Glomerular visceral epithelial cell (primary cell): ENCODE data around the gene WNK2.
"Not testable (repeated sequence)": the region's sequence is repeated elsewhere in the genome, so short reads cannot be mapped to it uniquely, and the experiment has no call there.

Experiments used
- DNase-seq: peaks from one replicate; pipeline ENCODE4 v3.0.0-alpha.2; 2016; ENCODE audit errors: extremely low spot score

WNK2 gene

GRCh38 chr9:93338196-93338595 lies 154.3 kb downstream of the WNK2 start:
- DNase-seq, result not testable (repeated sequence)

DNA sequence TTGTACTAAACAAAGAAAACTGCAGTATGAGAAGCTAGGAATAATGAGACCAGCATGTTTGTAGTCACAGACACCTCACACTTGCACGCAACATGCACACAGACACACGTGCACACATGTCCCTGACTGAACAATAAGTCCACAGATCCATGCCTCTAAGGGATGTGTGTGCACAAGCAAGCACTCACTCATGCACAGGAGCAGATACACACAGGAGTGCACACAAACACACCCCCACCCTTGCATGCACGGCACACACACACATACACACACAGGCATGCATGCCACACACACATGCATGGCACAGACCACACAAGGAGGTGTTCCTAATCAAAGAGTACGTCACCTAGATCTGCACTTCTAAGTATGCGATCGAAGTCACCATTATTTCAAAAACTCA lies 156.2 kb downstream of the WNK2 start:
- DNase-seq, result no peak

- DNase-seq, result not testable (repeated sequence)
These were observed 157.9 kb downstream of the WNK2 start for GRCh38 chr9:93341820-93342219.

DNA sequence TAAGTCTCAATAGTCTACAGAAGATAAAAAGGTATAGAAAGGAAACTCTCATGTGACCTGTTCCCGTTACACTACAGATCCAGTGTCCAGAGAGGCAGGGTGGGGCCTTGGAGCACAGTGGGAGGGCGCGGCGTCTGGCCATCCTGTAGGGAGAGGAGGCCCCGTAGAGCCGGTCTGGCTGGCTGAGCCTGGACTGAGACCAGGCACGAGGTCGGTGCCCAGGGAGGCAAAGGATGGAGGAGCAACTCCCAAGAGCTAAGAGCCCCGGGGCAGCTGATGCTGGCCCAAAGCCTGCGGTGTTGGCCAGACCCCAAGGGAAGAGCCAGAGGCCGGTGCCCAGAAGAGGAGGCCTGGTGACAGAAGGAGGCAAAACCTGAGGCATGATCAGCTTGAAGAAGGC lies 158.5 kb downstream of the WNK2 start:
- DNase-seq, result not testable (repeated sequence)

- no peak for DNase-seq
These were observed 159.7 kb downstream of the WNK2 start for GRCh38 chr9:93343663-93344062.

DNA sequence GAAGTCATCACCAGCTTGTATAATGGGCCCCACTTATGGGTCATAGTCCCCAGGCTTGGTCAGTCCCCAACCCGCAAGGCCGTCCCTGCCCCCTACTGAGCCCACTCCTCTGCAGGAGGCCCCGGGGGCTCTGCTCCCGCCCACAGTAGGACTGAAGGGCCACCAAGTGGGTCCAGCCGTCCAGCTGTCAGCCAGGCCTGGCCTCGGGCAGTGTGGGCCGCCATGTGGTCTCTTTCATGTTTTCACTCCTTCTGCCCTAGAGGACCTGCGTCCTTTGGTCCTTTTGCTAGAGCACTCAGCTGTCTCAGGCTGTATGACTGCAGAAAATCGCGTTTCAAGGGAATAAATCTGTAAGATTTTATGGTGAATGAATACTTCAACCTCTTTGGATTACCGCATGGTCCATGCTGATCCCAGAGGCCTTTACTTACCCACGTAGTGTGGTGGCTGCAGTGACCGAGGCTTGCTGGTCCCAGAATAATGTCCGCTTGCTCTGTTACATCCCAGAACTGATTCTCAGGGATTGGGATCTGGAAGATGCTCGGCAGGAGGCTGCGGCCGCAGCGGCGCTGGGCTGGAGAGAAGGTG lies 161.8 kb downstream of the WNK2 start:
- no peak for DNase-seq

GRCh38 chr9:93346231-93347112 lies 162.5 kb downstream of the WNK2 start:
- DNase-seq, result no peak

DNA sequence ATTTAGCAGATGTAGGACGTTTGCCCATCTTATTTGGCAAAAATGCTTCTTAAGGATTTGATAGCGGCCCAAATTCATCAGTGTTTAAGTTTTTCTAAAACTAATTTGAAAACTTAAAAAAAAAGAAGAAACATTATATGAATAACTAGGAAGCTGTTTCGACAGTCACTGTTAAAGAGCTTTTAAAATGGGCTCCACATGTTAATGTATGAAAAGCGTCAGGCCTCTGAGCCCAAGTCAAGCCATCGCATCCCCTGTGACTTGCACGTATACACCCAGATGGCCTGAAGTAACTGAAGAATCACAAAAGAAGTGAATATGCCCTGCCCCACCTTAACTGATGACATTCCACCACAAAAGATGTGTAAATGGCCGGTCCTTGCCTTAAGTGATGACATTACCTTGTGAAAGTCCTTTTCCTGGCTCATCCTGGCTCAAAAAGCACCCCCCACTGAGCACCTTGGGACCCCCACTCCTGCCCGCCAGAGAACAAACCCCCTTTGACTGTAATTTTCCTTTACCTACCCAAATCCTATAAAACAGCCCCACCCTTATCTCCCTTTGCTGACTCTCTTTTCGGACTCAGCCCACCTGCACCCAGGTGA lies 163.5 kb downstream of the WNK2 start:
- not testable (repeated sequence) for DNase-seq

- DNase-seq, result not testable (repeated sequence)
These were observed 169.7 kb downstream of the WNK2 start for GRCh38 chr9:93353413-93354310.

DNA sequence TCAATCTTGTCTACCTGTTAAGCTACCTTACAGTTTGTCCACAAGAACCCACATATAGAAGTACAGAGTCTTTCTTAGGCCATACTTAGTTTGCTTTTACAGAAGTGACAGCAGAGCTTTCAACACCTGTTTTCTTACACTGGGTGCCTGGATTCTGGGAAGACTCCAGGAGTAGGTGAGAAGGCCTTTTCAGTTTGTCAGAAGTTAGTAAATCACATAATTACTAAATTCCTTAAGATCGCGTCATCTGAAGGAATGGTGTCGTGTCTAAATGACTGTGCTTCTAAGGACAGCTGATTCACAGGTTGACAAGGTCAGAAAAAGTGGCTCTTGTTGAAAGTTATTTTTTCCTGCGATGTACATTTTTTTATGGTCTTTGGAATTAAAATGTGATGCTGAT lies 170.5 kb downstream of the WNK2 start:
- peak; percentile 15 for DNase-seq

- no peak for DNase-seq
These were observed 171.9 kb downstream of the WNK2 start for GRCh38 chr9:93355827-93356226.

- no peak for DNase-seq
These were observed 173.7 kb downstream of the WNK2 start for GRCh38 chr9:93357649-93358048.

GRCh38 chr9:93359907-93360306 lies 176.0 kb downstream of the WNK2 start:
- DNase-seq, result not testable (repeated sequence)

GRCh38 chr9:93361995-93362394 lies 178.1 kb downstream of the WNK2 start:
- DNase-seq, result no peak

DNA sequence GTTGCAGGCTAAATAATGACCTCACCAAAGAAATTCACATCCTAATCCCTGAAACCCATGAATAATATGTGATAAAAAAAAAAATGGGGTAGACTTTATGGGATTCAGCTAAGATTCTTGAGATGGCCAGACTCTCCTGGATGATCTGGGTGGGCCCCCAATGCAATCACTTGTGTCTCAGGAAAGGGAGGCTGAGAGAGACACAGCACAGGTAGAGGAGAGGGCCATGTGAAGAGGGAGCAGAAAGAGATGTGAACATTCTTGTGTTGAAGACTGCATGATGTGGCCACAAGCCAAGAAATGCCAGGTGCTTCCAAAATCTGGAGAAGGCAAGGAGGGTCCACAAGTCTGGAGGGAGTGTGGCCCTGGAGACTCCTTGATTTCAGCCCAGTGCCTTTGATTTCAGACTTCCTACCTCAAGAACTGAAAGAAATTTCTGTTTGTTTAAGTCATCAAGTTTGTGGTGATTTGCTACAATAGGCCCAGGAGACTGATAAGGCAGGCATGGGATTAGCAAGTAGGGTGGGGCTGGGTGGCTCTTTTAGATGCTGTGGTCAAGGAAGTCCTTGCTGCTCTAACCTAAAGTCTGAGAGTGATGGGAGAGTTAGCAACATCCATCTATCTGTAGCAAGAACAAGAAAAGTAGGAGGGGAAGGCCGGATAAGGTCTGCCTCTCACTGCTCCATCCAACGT lies 180.9 kb downstream of the WNK2 start:
- no peak for DNase-seq

DNA sequence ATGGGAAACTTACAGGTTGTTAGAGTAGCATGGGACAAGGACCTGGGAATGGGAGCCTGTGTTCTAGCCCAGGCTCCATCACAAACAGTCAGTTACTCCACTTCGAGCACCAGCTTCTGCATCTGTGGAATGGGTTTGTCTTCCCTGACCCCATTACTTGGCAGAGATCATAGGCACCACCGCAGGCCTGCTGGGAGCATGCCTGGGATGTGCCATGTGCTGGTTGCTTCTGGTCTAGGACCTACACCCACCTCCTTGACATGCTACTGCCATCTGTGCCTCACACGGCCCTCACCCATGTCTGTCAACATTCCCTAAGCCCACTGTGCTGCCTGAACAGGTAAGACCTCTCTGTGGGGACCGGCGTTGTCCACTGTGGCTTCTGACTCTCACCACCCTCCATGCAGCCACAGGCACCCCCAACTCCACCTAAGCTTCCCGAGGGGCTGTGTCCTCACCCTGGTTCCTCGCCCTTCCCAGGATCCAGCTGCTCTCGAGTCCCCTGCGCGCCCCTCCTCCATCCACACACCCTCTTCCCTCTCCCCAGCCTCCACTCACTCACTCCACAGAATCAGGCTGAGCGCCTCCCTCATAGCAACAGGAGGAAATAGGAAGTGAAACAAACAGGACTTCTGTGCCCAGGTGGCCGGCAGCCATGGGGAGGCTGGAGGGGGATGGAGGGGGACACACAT lies 181.6 kb downstream of the WNK2 start:
- DNase-seq, result no peak

- no peak for DNase-seq
These were observed 182.1 kb downstream of the WNK2 start for GRCh38 chr9:93366119-93366447.

DNA sequence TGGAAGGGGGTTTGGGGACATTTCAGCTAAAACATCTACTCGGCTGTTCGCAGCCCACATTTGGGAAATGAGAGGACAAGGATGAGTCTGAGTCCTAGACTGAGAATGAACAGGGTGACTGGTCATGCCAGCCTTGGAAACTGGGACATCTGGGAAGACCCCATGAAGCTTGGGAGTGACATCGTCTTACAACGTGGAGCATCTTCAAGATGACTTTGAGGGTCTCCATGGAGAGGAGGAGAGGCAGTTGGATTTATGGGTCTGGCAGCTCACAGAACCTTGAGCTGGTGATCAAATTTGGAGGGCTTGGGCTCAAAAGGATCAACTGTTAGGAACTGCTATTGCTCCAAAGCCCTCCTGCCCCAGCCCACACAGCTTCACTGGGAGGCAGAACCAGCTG lies 182.5 kb downstream of the WNK2 start:
- DNase-seq, result not testable (repeated sequence)

DNA sequence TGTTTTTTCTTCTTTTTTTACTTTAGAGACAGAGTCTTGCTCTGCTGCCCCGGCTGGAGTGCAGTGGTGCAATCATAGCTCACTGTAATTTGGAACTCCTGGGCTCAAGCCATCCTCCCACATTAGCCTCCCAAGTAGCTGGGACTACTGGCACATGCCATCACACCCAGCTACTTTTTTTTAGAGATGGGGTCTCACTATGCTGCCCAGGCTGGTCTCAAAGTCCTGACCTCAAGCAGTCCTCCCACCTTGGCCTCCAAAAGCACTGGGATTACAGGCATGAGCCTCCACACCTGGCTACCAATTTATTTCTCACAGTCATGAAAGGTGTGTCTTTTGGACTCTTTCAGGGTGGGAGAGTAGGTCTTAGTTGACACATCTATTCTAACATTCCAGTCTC lies 184.5 kb downstream of the WNK2 start:
- no peak for DNase-seq

DNA sequence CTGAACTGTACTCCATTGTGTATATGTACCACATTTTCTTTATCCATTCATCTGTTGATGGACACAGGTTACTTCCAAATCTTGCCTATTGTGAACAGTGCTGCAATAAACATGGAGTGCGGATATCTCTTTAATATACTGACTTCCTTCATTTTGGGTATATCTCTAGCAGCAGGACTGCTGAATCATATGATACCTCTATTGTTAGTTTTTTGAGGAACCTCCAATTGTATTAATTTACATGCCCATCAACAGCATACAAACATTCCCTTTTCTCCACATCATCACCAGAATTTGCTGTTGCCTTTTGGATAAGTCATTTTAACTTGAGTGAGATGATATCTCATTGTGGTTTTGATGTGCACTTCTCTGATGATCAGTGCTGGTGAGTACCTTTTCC lies 185.7 kb downstream of the WNK2 start:
- DNase-seq, result no peak
